Measurements from ENCODE around the gene AGO3.
"Not testable (repeated sequence)": the region's sequence is repeated elsewhere in the genome, so short reads cannot be mapped to it uniquely, and the experiment has no call there.

Gene AGO3

GRCh38 chr1:35964277-35964676 is 33.4 kb downstream of the AGO3 start:
- TF ChIP-seq ZNF8 (CRISPR knock-in tag; IDR thresholded peaks at IDR 0.05): peak; percentile 67
- ATAC-seq: not testable (repeated sequence)

GRCh38 chr1:35968396-35968795 is 37.5 kb downstream of the AGO3 start:
- ATAC-seq: no peak
- no peak for TF ChIP-seq ZNF565 (CRISPR knock-in tag; conservative IDR thresholded peaks at IDR 0.05; ENCODE audit: low read depth)
- no peak for TF ChIP-seq POU6F1 (CRISPR knock-in tag; IDR thresholded peaks at IDR 0.05; ENCODE audit: borderline replicate concordance, low read depth)
- TF ChIP-seq BACH2 (CRISPR knock-in tag; IDR thresholded peaks at IDR 0.05; ENCODE audit: borderline replicate concordance): no peak
- no peak for TF ChIP-seq ARNTL (CRISPR knock-in tag; IDR thresholded peaks at IDR 0.05; ENCODE audit: borderline replicate concordance, low read depth)

GRCh38 chr1:35971601-35972000 is 40.7 kb downstream of the AGO3 start:
- TF ChIP-seq POU6F1 (CRISPR knock-in tag; IDR thresholded peaks at IDR 0.05; ENCODE audit: borderline replicate concordance, low read depth) (no peak), ZC3H10 (CRISPR knock-in tag; IDR thresholded peaks at IDR 0.05) (no peak), PATZ1 (CRISPR knock-in tag; IDR thresholded peaks at IDR 0.05; ENCODE audit: borderline replicate concordance) (no peak), ARNTL (CRISPR knock-in tag; IDR thresholded peaks at IDR 0.05; ENCODE audit: borderline replicate concordance, low read depth) (no peak), OSR1 (CRISPR knock-in tag; IDR thresholded peaks at IDR 0.05) (no peak), ISL1 (CRISPR knock-in tag; IDR thresholded peaks at IDR 0.05) (no peak), CSRNP3 (CRISPR knock-in tag; IDR thresholded peaks at IDR 0.05) (no peak)
- no peak for ATAC-seq

GRCh38 chr1:35972631-35973030 is 41.7 kb downstream of the AGO3 start:
- ATAC-seq: not testable (repeated sequence)

- no peak for ATAC-seq
- TF ChIP-seq ZNF70 (CRISPR knock-in tag; IDR thresholded peaks at IDR 0.05) (no peak), CSDC2 (CRISPR knock-in tag; IDR thresholded peaks at IDR 0.05) (no peak), ZNF565 (CRISPR knock-in tag; conservative IDR thresholded peaks at IDR 0.05; ENCODE audit: low read depth) (no peak), PPARA (CRISPR knock-in tag; IDR thresholded peaks at IDR 0.05; ENCODE audit: borderline replicate concordance) (no peak), TCF4 (CRISPR knock-in tag; IDR thresholded peaks at IDR 0.05; ENCODE audit: borderline replicate concordance) (no peak), OSR1 (CRISPR knock-in tag; IDR thresholded peaks at IDR 0.05) (no peak), CSRNP3 (CRISPR knock-in tag; IDR thresholded peaks at IDR 0.05) (no peak), ARNTL (CRISPR knock-in tag; IDR thresholded peaks at IDR 0.05; ENCODE audit: borderline replicate concordance, low read depth) (no peak), POU6F1 (CRISPR knock-in tag; IDR thresholded peaks at IDR 0.05; ENCODE audit: borderline replicate concordance, low read depth) (no peak), TSHZ2 (CRISPR knock-in tag; IDR thresholded peaks at IDR 0.05) (no peak), BACH2 (CRISPR knock-in tag; IDR thresholded peaks at IDR 0.05; ENCODE audit: borderline replicate concordance) (no peak), ZNF8 (CRISPR knock-in tag; IDR thresholded peaks at IDR 0.05) (no peak), GLIS3 (CRISPR knock-in tag; IDR thresholded peaks at IDR 0.05) (no peak), TOX (CRISPR knock-in tag; IDR thresholded peaks at IDR 0.05; ENCODE audit: borderline replicate concordance) (no peak), ISL1 (CRISPR knock-in tag; IDR thresholded peaks at IDR 0.05) (no peak), ZC3H10 (CRISPR knock-in tag; IDR thresholded peaks at IDR 0.05) (no peak), ZFP30 (CRISPR knock-in tag; IDR thresholded peaks at IDR 0.05) (no peak)
Observed at GRCh38 chr1:35980090-35980489, 49.2 kb downstream of the AGO3 start.

All from SK-N-SH treated with all-trans-retinoic acid at 6 μM for 48 hours (cell line).